EH (cell line): ENCODE results near the gene MERTK.

Experiments
- DNase-seq: peaks from one replicate; pipeline ENCODE4 v3.0.0-alpha.2; 2015; ENCODE audit warnings: low read depth

The MERTK gene

GRCh38 chr2:111977240-111977639 lies 78.8 kb downstream of the MERTK start:
- no peak for DNase-seq

GRCh38 chr2:111978452-111979170 lies 80.2 kb downstream of the MERTK start:
- no peak for DNase-seq

- no peak for DNase-seq
These were observed 83.3 kb downstream of the MERTK start for GRCh38 chr2:111981666-111982065.

- no peak for DNase-seq
These were observed 84.4 kb downstream of the MERTK start for GRCh38 chr2:111982822-111983221.

GRCh38 chr2:111983478-111984212 lies 85.2 kb downstream of the MERTK start:
- DNase-seq, result peak; percentile 4

- no peak for DNase-seq
These were observed 85.8 kb downstream of the MERTK start for GRCh38 chr2:111984213-111984604.

GRCh38 chr2:111985514-111985913 lies 87.1 kb downstream of the MERTK start:
- no peak for DNase-seq

GRCh38 chr2:111986116-111986900 lies 87.9 kb downstream of the MERTK start:
- peak; percentile 2 for DNase-seq

GRCh38 chr2:111990375-111990774 lies 92.0 kb downstream of the MERTK start:
- no peak for DNase-seq

GRCh38 chr2:111990856-111991255 lies 92.4 kb downstream of the MERTK start:
- DNase-seq, result no peak

GRCh38 chr2:111994042-111994441 lies 95.6 kb downstream of the MERTK start:
- no peak for DNase-seq

- no peak for DNase-seq
These were observed 96.7 kb downstream of the MERTK start for GRCh38 chr2:111995148-111995547.

- no peak for DNase-seq
These were observed 101.4 kb downstream of the MERTK start for GRCh38 chr2:111999809-112000208.

GRCh38 chr2:112000399-112001135 lies 102.2 kb downstream of the MERTK start:
- no peak for DNase-seq

GRCh38 chr2:112001136-112001715 lies 102.8 kb downstream of the MERTK start:
- DNase-seq, result no peak

- no peak for DNase-seq
These were observed 103.5 kb downstream of the MERTK start for GRCh38 chr2:112001942-112002341.

GRCh38 chr2:112003576-112004252 lies 105.3 kb downstream of the MERTK start:
- DNase-seq, result no peak

- no peak for DNase-seq
These were observed 105.8 kb downstream of the MERTK start for GRCh38 chr2:112004253-112004645.

- no peak for DNase-seq
These were observed 107.1 kb downstream of the MERTK start for GRCh38 chr2:112005406-112006075.

GRCh38 chr2:112006076-112006410 lies 107.6 kb downstream of the MERTK start:
- DNase-seq, result peak; percentile 32

- DNase-seq, result no peak
These were observed 109.1 kb downstream of the MERTK start for GRCh38 chr2:112007493-112007892.
